GM21717 (cell line): ENCODE data around the gene MBOAT2.

Experiments
- ATAC-seq: cut with Tn5 transposase; IDR thresholded peaks from one replicate; pipeline ENCODE4 v1.9.1; 2021; ENCODE audit warnings: mild to moderate bottlenecking, moderate library complexity; ENCODE audit not compliant: unreplicated experiment

The MBOAT2 gene

GRCh38 chr2:8867363-8867762 lies 136.1 kb downstream of the MBOAT2 start:
- no peak for ATAC-seq

- no peak for ATAC-seq
Observed at GRCh38 chr2:8863331-8863953, 140.0 kb downstream of the MBOAT2 start.

- no peak for ATAC-seq
Observed at GRCh38 chr2:8862230-8862629, 141.3 kb downstream of the MBOAT2 start.

- ATAC-seq = no peak
Observed at GRCh38 chr2:8861797-8862196, 141.7 kb downstream of the MBOAT2 start.

GRCh38 chr2:8860239-8860638 lies 143.2 kb downstream of the MBOAT2 start:
- no peak for ATAC-seq

- no peak for ATAC-seq
Observed at GRCh38 chr2:8858910-8859309, 144.6 kb downstream of the MBOAT2 start.

GRCh38 chr2:8858264-8858663 lies 145.2 kb downstream of the MBOAT2 start:
- ATAC-seq = no peak

- ATAC-seq = no peak
Observed at GRCh38 chr2:8857709-8858108, 145.8 kb downstream of the MBOAT2 start.

GRCh38 chr2:8856176-8856575 lies 147.3 kb downstream of the MBOAT2 start:
- ATAC-seq = no peak

GRCh38 chr2:8855010-8855409 lies 148.5 kb downstream of the MBOAT2 start:
- no peak for ATAC-seq

GRCh38 chr2:8853426-8853825 lies 150.1 kb downstream of the MBOAT2 start:
- no peak for ATAC-seq

- ATAC-seq = no peak
Observed at GRCh38 chr2:8851811-8852560, 151.5 kb downstream of the MBOAT2 start.

GRCh38 chr2:8850845-8851487 lies 152.5 kb downstream of the MBOAT2 start:
- ATAC-seq = no peak

- no peak for ATAC-seq
Observed at GRCh38 chr2:8849327-8849726, 154.2 kb downstream of the MBOAT2 start.

- ATAC-seq = no peak
Observed at GRCh38 chr2:8848328-8849100, 155.0 kb downstream of the MBOAT2 start.

GRCh38 chr2:8847400-8847799 lies 156.1 kb downstream of the MBOAT2 start:
- no peak for ATAC-seq

GRCh38 chr2:8841932-8842331 lies 161.6 kb downstream of the MBOAT2 start:
- ATAC-seq = no peak

- ATAC-seq = no peak
Observed at GRCh38 chr2:8840475-8841091, 162.9 kb downstream of the MBOAT2 start.

- ATAC-seq = no peak
Observed at GRCh38 chr2:8839189-8839965, 164.1 kb downstream of the MBOAT2 start.

GRCh38 chr2:8837795-8838140 lies 165.7 kb downstream of the MBOAT2 start:
- ATAC-seq = no peak
